ENCODE data around the gene TSTD1.
A peak's percentile ranks its signal among the peaks of the same experiment; 100 is the strongest.
"Not testable (repeated sequence)": the region's sequence is repeated elsewhere in the genome, so short reads cannot be mapped to it uniquely, and the experiment has no call there.

Gene TSTD1

GRCh38 chr1:161069241-161069640 is 30.5 kb upstream of the TSTD1 start:
- no peak for DNase-seq (ENCODE audit: low spot score)

GRCh38 chr1:161068306-161069234 is 29.8 kb upstream of the TSTD1 start:
- DNase-seq (ENCODE audit: low spot score): no peak

DNA sequence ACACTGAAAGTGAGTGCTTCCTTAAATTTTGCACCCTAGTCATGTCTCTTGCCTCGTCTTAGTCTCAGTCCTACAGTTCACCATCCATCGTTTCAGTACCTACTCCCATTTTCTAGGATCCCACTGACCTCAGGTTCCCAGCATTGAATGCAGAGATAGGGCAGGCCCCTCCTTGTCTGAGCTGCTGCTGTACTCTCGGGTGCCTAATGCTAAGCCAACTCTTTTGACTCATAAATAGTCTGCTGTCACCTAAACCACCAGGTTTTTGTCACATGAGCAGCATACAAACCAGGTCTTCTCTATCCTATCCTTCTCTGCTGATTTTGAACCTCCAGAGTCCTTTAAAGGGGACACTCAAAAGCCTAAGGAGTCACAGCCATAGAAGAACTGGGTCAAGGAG is 27.9 kb upstream of the TSTD1 start:
- no peak for DNase-seq (ENCODE audit: low spot score)

GRCh38 chr1:161065681-161066080 is 26.9 kb upstream of the TSTD1 start:
- not testable (repeated sequence) for DNase-seq (ENCODE audit: low spot score)

DNA sequence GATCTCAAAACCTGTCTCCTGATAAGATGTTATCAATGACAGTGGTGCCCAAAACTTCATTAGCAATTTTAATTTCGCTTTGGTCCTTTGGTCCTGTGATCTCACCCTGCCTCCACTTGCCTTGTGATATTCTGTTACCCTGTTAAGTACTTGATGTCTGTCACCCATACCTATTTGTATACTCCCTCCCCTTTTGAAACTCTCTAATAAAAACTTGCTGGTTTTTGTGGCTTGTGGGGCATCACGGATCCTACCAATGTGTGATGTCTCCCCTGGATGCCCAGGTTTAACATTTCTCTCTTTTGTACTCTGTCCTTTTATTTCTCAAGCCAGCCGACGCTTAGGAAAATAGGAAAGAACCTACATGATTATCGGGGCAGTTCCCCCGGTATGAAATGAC is 25.2 kb upstream of the TSTD1 start:
- DNase-seq (ENCODE audit: low spot score): not testable (repeated sequence)

GRCh38 chr1:161061419-161061818 is 22.7 kb upstream of the TSTD1 start:
- DNase-seq (ENCODE audit: low spot score): no peak

DNA sequence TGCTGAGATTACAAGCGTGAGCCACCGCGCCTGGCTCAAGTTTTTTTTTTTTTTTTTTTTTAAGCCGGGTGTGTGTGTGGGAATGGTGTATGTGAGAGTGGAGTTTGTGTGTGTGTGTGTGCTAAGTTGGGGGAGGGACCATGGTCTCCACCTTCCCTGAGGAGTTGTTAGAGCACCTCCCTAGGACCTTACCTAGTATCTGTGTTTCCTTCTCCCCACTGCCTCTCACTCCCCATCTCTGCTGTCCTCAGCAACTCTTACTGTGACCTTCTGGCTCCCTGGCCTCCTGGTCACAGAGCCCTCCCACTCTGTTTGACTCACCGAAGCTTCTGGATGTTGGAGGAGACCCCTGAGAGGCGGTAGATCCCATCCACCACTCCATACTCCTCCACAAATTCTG is 20.5 kb upstream of the TSTD1 start:
- no peak for DNase-seq (ENCODE audit: low spot score)

DNA sequence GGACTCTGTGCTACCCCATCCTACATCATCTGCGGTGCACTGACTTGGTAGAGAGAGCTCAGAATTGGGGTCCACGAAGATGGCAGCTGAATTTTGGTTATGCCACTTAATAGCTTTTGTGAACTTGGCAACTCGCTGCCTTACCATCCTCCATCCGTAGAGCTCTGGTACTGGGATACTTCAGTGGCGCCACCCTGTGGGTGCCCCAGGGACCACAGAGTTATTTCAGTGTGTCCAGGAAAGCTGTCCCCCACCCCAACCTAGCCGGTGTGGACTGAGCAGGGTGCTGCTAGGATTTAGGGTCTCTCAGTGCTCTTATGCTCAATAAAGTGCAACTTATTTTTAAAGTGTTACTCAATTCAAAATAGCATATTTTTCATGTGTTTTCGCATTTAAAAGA is 16.0 kb upstream of the TSTD1 start:
- no peak for DNase-seq (ENCODE audit: low spot score)

- no peak for DNase-seq (ENCODE audit: low spot score)
Measured at GRCh38 chr1:161054232-161054631, 15.5 kb upstream of the TSTD1 start.

GRCh38 chr1:161052899-161053298 is 14.1 kb upstream of the TSTD1 start:
- no peak for DNase-seq (ENCODE audit: low spot score)

DNA sequence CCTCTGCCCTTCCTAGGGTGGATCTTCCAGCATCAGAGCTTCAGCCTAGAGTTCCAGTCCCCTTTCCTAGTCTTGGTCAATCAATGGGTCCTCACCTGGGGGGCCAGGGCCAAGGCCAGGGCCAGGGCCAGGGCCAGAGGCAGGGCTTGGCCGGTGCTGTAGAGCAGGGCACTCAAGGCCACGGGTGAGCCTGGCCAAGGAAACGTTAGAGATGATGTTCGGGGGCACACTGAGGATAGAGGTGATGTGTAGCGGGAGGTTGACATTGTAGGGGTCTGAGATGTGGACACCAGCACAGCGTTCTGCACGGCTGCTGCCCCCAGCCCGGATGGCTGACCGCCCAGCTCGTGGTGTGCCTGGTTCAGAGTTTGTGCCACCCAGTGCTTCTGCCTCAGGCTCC is 12.5 kb upstream of the TSTD1 start:
- no peak for DNase-seq (ENCODE audit: low spot score)

DNA sequence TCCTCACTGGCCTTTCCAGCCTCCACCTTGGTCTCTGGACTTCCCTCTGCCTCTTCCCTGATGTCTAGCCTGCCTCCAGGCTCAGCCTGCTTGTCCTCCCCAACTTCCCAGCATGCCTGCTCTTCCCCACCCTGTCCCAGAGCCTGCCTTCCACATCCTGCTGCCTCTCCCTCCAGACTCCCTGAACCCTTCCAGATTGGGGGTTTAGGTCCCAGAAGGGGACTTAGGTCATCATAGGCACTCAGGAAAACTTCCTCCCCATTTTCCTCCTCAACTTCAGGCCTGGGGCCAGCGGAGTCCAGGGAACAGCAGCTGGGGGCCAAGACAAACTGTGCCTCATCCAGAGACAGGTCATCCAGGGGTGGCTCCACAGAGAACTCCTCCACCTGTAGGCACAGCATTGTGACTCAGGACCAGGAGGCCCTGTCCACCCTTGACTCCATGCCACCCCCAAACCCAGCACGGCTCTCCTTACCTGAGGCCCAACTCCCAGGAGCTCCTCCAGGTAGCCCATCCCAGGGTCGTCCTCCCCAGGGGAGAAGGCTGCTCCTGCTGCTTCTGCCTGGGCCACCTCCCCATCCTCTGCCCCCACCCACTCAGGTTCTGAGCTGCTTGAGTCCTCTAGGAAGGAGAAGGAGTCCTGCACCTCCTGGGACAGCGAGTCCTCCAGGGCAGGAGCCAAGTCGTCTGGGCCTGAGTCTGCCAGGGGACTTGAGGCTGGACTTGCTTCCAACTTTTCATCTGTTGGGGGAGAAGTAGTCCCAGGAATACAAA is 10.4 kb upstream of the TSTD1 start:
- DNase-seq (ENCODE audit: low spot score): no peak

- no peak for DNase-seq (ENCODE audit: low spot score)
Measured at GRCh38 chr1:161047436-161048420, 9.0 kb upstream of the TSTD1 start.

DNA sequence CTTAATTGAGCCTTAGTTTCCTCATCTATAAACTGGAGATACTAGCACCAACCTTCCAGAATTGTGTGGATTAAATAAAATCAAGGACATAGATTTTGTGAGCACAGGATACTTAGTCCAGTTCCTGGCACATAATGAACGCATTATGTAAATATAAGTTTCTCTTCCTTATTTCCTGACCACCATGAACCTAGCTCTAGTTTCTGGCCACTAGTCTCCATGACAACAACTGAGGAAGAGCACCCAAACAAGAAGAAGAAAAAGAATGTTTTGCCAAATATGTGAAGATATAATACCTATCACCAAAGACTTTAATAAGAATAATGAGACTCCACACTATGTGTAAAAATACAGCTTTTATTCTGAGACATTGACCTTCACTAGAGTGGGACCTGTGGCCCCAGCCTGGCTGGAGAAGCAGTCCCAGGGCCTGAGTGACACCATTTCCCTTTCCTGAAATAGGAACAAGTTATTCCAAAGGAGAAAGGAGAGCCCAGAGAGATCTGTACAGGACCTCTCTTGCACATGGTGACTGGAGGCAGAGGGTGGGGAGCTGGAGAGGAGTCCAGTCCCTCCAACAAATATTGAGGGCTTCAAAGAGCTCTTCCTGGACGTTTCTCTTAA is 8.0 kb upstream of the TSTD1 start:
- no peak for DNase-seq (ENCODE audit: low spot score)

GRCh38 chr1:161045736-161046604 is 7.2 kb upstream of the TSTD1 start, which contains the start of gene USF1:
USF1 (minus strand) TSS chr1:161045977; CDS start chr1:161043275, 2,702 bp downstream.
- peak; percentile 98 for DNase-seq (ENCODE audit: low spot score)

DNA sequence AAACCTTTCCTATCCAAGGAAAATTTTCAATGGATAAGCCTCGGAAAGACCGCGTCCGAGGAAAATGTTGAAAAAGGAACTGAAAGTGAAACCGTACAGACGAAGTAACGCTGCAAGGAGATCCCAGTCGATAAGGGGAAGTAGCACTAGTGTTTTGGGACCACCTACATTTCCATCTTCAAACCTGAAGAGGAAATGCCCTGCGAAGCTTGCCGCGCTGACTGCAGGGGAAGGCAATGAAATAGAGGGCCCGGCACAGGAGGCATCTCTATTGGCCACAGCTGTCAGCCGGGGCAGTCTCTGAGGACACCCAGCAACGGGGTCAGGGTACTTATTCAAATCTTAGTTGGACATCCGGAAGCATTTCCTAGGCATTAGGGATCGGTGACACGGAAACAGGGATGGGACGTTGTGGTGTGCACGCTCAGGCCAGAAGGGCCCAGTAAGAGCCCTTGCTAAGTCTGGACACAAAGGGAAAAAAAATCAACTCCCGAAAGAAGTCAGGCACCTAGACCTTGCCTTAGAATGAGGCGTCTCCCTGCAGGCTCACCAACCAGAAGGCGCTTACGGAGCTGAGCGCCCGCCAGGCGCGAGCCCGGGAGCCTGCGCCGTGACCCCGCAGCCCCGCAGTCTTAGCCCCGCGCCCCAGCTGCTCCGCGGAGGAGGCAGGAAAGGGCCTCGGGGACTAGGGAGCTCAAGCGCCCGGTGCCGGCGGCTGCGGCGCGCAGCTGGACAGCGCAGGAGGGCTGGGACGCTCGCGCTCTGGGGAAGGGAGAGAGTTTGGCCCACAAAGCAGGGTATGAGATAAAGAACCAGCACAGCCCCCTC is 6.4 kb upstream of the TSTD1 start:
- peak; percentile 76 for DNase-seq (ENCODE audit: low spot score)

DNA sequence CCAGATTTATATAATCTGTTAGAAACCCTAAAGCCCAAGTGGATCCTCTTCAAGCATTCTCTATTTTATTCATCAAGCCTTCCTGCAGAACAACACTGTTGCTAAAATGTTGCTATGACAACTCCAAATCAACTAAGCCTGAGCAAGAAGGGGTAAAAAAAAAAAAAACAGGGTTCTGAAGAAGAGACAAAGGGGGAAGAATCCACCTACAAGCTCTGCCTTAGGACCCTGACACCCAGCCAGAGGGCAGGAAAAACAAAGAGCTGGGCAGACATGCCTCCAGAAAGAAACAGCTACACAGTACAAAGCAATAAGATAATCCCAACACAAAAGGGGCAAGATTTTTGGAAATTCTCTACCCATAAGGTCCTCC is 5.8 kb upstream of the TSTD1 start:
- no peak for DNase-seq (ENCODE audit: low spot score)

GRCh38 chr1:161039546-161039945 is 782 bp upstream of the TSTD1 start:
- DNase-seq (ENCODE audit: low spot score): no peak

- DNase-seq (ENCODE audit: low spot score): no peak
Measured at GRCh38 chr1:161039154-161039545, 386 bp upstream of the TSTD1 start.

All from hematopoietic multipotent progenitor cell treated with erythropoietin and hydrocortisone succinate and interleukin-3 and kit ligand, for 17 days (in vitro differentiated cells).